GM13977 (cell line): ENCODE results near the gene NDRG3.

Experiments
- DNase-seq: peaks from one replicate; pipeline ENCODE4 v3.0.0; 2012; ENCODE audit warnings: low spot score
- CTCF ChIP-seq: IDR thresholded peaks from 2 replicates; pipeline ENCODE4 v1.5.1; 2012; ENCODE audit warnings: mild to moderate bottlenecking, control low read depth; ENCODE audit not compliant: insufficient read depth; ENCODE audit errors: extremely low read depth, missing control alignments
- in situ Hi-C: fragments of 300-500 bp; cut with MboI; formaldehyde crosslinking; loops from one replicate; pipeline ENCODE4 v1.12.0; 2022; ENCODE audit warnings: low sequenced_read_pairs, low pct_unique_long_range_greater_than_20kb, mixed read lengths, inconsistent platforms; ENCODE audit not compliant: unreplicated experiment

The NDRG3 gene

DNA sequence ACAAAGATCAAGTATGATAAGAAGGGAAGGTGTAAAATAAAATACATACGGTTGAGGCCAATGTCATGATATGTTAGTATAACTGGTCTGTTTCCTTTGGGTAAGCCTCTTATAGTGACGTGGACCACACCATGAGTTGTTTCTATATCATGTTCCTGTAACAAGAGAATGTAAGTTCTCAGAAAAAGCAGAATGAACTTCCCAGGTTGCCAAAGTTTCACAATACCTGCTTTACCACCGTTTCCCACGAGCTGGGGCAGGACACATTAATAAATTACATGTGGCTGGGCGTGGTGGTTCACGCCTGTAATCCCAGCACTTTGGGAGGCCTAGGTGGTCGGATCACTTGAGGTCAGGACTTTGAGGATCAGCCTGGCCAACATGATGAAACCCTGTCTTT is 57.3 kb downstream of the NDRG3 start:
- no peak for TF ChIP-seq CTCF
- no peak for DNase-seq
- in situ Hi-C loops: no loop called here

- no peak for DNase-seq
- no peak for TF ChIP-seq CTCF
- in situ Hi-C loops: no loop called here
These were observed 58.0 kb downstream of the NDRG3 start for GRCh38 chr20:36687850-36688249.

DNA sequence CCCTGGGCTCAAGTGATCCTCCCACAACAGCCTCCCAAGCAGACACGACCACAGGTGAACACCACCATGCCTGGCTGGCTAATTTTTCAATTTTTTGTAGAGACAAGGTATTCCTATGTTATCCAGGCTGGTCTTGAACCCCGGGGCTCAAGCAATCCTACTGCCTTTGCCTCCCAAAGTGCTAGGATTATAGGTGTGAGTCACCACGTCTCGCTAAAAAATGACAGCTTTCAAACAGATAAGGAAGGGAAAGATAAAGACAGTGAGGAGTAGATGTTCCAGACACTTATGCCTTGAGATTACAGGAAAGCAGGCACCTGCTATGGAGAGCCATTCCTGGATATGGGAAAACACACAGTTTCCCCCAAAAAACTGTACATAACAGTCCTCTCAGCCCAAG is 58.9 kb downstream of the NDRG3 start:
- TF ChIP-seq CTCF: no peak
- DNase-seq: no peak
- in situ Hi-C loops: no loop called here

GRCh38 chr20:36686504-36686903 is 59.4 kb downstream of the NDRG3 start:
- TF ChIP-seq CTCF: no peak
- in situ Hi-C loops: no loop called here
- DNase-seq: no peak

- TF ChIP-seq CTCF: no peak
- no peak for DNase-seq
- in situ Hi-C loops: no loop called here
These were observed 61.1 kb downstream of the NDRG3 start for GRCh38 chr20:36684747-36685146.

DNA sequence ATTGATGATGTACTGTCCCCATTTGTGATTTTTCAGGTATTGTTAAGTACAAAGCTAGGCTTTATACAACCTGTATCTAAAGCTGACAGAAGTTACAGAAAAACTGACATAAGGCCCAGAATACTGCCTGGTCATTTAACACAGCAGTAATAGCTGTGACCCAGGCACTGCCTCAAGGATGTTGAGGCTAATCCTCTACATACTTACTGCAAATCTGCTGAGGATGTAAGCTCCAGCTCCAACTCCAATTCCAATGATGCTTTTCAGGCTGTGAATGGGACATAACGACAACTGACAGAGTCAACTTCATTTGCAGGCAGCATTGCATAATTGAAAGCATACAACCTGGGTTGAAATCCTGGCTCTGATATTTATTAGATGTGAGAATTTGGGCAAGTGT is 63.6 kb downstream of the NDRG3 start:
- no peak for TF ChIP-seq CTCF
- DNase-seq: no peak
- in situ Hi-C loops: no loop called here

DNA sequence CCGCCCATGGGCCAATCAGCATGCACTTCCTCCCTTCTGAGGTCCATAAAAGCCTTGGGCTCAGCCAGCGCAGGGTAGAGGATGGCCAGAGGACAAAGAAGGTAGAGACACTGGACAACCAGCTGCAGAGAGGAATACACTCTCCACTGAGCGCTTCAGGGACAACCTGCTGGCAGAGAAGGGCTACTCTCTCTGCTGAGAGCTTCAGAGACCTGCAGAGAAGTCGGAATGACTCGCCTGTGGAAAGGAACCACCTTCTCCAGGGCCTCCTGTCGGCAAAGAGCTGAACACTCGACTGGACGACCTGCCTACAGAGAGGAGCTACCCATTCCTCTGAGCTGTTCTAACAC is 68.5 kb downstream of the NDRG3 start:
- DNase-seq: no peak
- no peak for TF ChIP-seq CTCF
- in situ Hi-C loops: no loop called here
